Stimulated activated CD8-positive, alpha-beta memory T cell treated with anti-CD3 and anti-CD28 coated beads, Interleukin-2, amount 100 ng/mL, for 1 hour (primary cell): Measurements from ENCODE around the gene SERTAD3.

Experiments used
- DNase-seq, 2 donors: peaks; one replicate each; pipeline ENCODE4 v3.0.0-alpha.2; 2020; ENCODE audit warnings: low read depth in 2 of 2

Gene SERTAD3

GRCh38 chr19:40425450-40426287 is 18.5 kb downstream of the SERTAD3 start, which contains the start of gene SERTAD1:
Gene SERTAD1 (minus strand): TSS chr19:40425992. CDS start chr19:40423546, 2,446 bp downstream.
- peak; percentile 100 for DNase-seq

- no peak for DNase-seq
These were observed 19.3 kb downstream of the SERTAD3 start for GRCh38 chr19:40424637-40425449.

GRCh38 chr19:40423938-40424337 is 20.2 kb downstream of the SERTAD3 start:
- DNase-seq = no peak

GRCh38 chr19:40422748-40423566 is 21.2 kb downstream of the SERTAD3 start:
- DNase-seq = no peak

GRCh38 chr19:40421993-40422747 is 22.0 kb downstream of the SERTAD3 start:
- no peak for DNase-seq

GRCh38 chr19:40420766-40421765 is 23.1 kb downstream of the SERTAD3 start:
- DNase-seq = peak; percentile 58

GRCh38 chr19:40420451-40420765 is 23.7 kb downstream of the SERTAD3 start:
- DNase-seq = no peak

GRCh38 chr19:40419780-40420179 is 24.4 kb downstream of the SERTAD3 start:
- no peak for DNase-seq

GRCh38 chr19:40419066-40419612 is 25.0 kb downstream of the SERTAD3 start:
- no peak for DNase-seq

- DNase-seq = no peak
These were observed 26.1 kb downstream of the SERTAD3 start for GRCh38 chr19:40418040-40418439.

GRCh38 chr19:40417643-40417981 is 26.5 kb downstream of the SERTAD3 start:
- DNase-seq = no peak

- no peak for DNase-seq
These were observed 27.1 kb downstream of the SERTAD3 start for GRCh38 chr19:40416918-40417642.

GRCh38 chr19:40415768-40416167 is 28.4 kb downstream of the SERTAD3 start:
- DNase-seq = no peak

- no peak for DNase-seq
These were observed 29.3 kb downstream of the SERTAD3 start for GRCh38 chr19:40414542-40415535.

- DNase-seq = no peak
These were observed 30.8 kb downstream of the SERTAD3 start, which contains the start of gene PRX for GRCh38 chr19:40413291-40413845. Gene PRX (minus strand): TSS chr19:40413378. CDS start chr19:40407932, 5,446 bp downstream.

GRCh38 chr19:40412866-40413265 is 31.3 kb downstream of the SERTAD3 start:
- DNase-seq = no peak

GRCh38 chr19:40411958-40412499 is 32.1 kb downstream of the SERTAD3 start:
- DNase-seq = no peak
